Fibroblast of skin of right quadriceps (primary cell): ENCODE results near the gene LY6G5C.
"Not testable (repeated sequence)": the region's sequence is repeated elsewhere in the genome, so short reads cannot be mapped to it uniquely, and the experiment has no call there.

Experiments used
- DNase-seq: peaks from one replicate; pipeline ENCODE4 v3.0.0-alpha.2; 2013

Gene LY6G5C

DNA sequence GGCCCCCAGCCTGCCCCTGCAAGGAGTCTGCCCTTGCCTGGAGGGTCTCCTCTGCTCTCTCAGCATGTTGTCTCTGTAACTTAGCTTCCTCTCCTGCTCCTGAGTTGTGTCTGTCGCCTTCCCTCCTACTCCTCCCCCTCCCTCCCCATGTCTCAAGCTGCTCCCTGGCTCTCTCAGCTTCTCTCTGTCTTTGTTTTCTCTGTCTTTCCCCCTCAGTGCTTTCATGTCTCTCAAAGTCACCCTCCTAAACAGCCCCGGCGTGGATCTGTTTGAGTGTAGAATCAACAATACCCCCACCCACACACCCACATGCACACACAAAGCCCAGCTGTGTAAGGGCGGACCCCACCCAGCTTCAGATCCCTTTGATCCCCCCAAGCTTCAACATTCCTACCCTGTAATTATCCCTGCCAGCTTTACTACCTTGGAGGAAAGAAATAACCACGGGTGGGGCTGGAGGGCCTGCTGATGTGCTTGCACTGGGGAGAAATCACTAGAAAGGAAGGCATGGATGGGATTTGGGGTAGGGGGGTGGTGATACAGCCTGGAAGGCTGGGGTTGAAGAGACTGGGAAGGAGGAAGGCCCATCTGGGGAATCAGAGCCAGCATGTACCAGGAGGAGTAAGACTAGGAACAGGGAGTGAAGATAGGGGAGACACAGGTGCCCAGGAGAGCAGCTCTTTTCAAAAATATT is 33.3 kb upstream of the LY6G5C start:
- no peak for DNase-seq

DNA sequence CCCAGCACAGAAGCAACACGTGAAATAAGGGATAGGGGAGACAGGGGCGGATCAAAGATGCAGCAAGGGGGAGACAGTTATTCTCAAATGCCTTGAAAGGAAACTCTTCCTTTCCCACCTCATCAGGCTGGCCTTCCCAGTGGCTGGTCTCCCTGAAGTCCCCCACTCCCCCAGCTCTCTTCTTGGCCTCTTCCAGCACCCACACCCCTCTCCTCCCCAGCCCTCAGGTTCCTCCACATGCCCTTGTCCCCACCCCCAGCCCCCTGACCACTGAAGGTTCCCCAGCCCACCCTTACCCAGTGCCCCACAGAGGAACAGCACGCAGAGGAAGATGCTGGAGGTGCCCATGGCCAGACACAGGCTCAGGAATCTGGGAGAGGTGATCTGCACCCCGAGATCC is 32.6 kb upstream of the LY6G5C start:
- DNase-seq: no peak

DNA sequence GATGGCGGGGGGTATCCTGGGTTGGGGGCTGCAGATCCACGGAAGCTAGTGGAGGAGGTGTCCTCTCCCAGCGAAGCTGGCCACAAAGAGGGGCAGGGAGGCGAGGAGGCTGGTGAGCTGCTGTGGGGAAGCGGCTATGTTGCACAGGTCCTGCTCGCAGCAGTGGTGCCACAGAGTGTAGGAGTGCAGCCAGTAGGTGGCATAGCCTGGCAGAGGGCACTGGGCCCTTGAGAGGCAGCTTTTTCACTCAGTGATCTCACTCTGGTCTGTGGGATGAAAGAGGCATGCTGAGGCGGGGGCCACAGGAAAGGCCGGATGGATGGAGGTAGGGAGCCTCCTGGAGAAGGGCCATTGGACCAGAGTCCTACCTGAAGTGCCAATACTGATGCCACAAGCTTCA is 31.4 kb upstream of the LY6G5C start:
- no peak for DNase-seq

DNA sequence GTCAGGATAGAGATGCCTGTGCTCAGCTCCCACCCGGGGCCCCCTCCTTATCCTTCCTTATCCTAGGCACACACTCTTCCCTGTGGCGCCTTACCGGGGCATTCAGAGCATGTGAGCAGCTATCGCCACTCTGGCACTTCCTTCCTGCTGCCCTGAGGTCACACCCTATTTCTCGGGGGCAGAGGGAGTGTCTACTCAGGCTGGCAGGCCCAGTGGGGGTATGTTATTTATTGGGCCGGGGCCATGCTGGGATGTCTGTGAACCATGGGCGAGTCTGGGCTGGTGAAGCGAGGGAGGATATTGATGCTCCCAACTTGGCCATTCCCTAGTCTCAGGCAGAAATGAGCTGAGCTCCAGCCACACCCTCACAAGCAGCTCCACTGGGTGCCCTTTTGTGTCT is 30.4 kb upstream of the LY6G5C start:
- DNase-seq: no peak

DNA sequence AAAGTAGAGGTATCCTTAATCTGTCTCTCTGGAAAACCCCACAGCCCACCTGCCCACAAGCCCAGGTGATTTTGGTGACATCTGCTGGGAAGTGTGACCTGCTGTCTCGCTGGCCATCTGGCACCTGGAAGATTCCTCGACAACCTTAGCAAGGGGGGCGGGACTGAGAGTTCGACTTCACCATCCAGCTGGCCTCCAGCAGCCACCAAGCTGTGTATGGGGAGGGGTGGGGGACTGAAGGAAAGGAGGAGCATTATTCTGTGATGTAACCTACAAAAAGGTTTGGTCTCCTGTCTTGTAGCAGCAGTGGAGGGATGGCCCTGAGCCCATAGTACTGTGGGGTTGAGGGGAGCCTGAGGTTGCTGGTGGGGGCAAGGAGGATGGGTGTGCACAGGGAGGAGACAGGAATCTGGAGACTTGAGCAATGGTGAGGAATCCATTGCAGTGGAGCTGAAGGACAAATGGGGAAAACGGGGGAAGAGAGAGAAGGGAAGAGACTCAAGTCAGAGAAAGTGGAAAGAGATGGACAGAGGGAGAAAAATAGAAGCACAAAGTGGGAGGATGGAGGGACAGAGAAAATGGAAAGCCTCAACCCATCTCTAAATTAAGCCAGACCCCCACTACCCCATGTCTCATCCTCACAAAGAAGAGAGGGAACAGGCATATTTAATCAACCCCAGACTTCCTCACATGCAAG is 29.8 kb upstream of the LY6G5C start:
- DNase-seq: no peak

DNA sequence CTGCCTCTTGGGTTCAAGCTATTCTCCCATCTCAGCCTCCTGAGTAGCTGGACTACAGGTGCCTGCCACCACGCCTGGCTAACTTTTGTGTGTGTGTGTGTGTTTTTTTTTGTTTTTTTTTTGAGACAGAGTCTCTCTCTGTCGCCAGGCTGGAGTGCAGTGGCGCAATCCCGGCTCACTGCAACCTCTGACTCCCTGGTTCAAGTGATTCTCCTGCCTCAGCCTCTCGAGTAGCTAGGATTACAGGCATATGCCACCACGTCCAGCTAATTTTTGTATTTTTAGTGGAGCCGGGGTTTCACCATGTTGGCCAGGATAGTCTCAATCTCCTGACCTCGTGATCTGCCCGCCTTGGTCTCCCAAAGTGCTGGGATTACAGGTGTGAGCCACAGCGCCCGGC is 28.3 kb upstream of the LY6G5C start:
- not testable (repeated sequence) for DNase-seq

DNA sequence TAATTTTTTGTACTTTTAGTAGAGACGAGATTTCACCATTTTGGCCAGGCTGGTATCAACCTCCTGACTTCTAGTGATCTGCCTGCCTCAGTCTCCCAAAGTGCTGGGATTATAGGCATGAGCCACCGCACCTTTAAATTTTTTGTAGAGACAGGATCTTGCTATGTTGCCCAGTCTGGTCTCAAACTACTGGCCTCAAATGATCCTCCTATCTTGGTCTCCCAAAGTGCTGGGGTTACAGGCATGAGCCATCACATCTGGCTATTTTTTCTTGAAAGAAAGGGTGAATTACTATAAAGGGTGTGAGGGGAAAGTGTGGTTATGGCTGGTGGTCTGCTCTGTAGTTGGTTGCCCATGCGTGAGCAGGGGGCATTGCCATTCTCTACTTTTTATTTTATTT is 27.4 kb upstream of the LY6G5C start:
- DNase-seq: no peak

DNA sequence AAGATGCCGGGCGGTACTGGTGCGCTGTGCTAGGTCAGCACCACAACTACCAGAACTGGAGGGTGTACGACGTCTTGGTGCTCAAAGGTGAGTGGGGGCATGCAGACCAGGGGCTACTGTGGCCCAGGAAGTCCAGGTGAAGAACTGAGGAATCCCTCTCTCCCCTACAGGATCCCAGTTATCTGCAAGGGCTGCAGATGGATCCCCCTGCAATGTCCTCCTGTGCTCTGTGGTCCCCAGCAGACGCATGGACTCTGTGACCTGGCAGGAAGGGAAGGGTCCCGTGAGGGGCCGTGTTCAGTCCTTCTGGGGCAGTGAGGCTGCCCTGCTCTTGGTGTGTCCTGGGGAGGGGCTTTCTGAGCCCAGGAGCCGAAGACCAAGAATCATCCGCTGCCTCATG is 26.8 kb upstream of the LY6G5C start:
- DNase-seq: no peak

DNA sequence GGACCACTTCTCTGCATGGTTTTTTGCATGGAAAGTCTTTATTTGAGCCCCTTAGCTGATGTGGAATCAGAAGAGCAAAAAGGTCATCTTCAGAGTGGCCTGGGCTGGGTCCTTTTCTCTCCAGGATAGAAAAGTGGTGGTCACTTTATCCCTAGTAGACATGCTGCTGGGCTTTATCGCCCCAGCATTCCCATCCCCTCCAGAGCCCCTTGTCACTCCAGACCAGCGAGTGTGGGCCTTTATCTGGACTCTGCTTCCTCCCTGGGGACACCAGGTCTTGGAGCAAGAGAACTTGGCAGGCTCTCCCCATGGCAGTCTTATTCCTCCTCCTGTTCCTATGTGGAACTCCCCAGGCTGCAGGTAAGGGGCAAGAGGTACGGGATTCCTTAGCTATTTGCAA is 25.7 kb upstream of the LY6G5C start, which contains the start of gene LY6G6F:
LY6G6F (plus strand) TSS at position 268 of the 400 bp plus-strand sequence; CDS start at position 309, 41 bp downstream.
- DNase-seq: no peak

DNA sequence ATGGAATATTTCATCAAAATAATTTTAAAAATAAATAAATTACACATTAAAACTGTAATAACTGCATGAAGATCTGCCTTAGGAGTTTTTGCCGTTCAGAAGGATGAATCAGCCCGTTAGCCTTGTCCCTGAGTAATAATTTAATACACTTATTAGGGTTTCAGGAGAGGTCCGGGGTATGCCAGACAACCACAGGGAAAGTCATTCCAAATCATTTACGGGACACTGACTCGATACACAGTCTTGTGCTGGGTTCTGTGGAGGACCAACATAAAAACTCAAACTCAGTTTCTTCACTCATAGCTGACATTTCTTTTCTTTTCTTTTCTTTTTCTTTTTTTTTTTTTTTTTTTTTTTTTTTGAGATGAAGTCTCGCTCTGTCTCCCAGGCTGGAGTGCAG is 25.1 kb upstream of the LY6G5C start:
- no peak for DNase-seq

DNA sequence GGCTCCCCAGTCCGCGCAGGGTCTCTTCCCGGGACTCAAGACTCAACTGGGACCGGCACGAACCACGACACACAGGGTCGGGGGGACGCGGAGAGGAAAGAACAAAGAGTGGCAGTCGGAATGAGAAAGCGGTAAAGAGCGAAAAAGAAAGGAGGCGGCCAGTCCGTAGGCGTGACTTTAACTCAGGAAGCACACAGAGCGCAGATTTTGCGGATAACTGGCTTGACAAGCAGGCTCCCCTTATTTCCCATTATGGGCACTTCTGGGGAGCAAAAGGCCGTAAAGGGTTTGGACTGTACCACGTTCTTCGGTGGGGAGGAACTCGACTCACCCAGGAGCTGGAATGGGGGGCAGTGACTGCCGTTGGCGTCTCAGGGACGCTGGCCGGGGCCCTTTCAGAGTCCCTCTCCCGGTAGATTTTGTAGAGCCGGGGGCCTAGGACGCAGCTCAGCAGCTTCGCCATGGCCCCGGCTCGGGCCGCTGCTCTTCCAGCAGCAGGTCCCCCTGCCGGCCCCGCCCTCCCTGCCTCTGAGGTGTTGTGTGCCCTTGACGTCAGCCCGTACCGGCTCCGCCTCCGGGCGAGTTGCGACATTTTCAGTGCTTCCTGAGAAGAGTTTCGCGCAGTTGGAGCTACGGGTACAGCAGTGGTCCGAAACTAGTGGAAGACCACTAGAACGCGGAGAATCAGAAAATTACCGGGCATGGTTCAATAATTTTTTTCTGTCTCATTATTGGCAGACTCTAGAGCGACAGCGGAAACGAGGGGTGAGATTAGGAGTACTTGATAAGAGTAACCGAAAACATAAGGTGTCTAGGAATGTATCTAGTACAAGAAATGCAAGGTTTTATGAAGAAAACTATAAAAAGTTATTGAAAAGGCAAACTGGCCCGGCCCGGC is 22.2 kb upstream of the LY6G5C start, which contains the start of gene ABHD16A:
ABHD16A (minus strand) TSS at position 506 of the 898 bp plus-strand sequence; CDS start at position 463, 43 bp downstream.
- DNase-seq: peak; percentile 98

DNA sequence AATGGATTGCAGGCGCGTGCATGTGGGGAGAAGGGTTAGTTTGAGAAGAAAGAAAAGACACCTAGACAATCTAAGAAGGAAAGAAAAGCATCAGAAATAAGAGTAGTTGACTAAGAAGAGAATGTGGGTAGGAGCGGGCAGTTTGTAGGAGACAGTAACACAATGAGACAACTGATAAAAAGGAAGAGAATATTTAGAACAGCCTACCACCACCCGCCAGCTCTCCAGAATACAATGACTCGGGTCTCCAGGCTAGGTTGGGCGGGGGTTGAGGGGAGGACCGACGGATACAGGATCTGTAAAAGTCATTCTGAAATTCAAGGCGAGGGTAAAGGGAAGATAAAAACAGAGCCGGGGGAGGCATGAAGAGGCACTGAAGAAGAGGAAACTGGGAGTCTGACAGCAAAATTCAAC is 21.5 kb upstream of the LY6G5C start:
- DNase-seq: no peak

DNA sequence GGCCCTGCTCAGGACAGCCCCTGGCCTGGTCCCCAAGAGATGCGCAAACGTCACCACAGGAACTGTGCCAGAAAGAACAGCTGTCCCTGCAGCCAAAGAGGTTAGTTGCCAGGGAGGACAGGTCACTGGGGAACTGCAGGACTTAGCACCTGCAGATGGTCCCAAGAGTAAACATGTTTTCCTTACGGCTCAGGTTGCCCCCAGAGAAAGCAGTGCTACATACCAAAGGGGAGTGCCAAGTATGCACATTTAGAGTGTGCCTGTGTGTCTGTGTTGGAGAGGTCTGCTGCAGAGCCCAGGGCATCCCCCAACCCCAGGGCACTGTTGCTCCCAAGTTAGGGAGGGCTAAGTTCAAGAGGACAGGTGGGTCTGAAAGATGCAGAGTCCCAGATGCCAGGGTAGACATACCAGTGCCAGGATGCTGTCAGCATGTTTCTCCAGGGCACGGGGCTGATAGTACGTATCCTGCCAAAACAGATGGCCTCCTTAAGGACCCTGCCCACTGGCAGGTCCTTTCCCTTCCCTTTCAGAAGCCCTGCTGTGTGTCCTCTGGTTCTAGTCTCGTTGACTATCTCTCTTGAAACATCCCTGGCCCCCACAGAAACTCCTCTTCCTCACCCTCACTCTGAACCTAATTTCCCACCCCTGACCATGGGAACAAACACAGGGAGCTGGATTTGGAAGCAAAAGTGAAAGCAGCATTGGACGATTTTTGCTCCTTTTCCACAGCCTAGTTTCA is 21.0 kb upstream of the LY6G5C start:
- no peak for DNase-seq

DNA sequence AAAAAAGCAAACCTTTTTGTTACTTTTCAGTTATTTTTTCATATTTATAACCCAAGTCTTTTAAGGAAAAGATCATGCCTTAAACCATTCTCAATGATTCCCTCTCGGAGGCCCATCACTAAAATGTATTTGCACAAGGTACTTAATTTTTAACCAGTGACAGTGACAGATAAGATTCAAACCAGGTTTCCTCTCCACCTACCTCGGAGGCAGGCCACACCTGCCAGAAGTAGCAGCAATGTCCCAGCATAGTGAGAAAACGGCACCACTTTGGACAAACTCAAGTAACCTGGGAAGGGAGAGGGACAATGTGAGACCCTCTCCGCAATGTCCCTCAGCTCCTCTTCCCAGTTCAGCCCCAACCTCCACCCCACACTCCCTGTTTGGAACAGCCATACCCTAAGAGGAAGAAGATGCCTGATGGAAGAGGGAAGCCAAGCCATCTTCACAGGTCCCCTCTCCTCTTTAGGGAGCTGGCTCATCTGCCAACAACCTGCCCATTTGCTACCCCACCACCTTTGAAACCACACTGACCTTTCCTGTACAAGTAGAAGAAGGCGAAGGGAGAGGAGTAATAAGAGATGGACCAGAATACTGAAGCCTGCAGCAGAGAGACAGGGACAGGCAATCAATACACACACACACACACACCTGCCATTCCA is 20.0 kb upstream of the LY6G5C start:
- DNase-seq: no peak

DNA sequence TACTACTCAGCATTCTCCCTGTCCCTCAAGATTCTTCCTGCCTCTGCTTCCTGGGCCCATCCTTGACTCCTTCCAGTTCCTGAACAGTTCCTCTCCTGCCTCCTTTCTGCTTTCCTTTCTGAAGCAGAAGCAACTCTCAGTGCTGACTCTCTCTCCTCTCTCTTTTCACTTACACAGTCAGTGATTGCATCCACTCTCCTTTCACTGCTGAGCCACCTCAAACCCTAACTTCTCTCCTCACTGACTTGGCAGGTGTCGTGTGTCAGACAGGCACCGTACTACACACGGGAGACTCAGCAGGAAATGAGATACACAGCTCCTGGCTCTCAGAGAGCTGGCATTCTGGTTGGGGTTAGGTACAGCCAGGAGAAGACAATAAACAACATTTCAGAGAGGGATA is 16.7 kb upstream of the LY6G5C start:
- no peak for DNase-seq

DNA sequence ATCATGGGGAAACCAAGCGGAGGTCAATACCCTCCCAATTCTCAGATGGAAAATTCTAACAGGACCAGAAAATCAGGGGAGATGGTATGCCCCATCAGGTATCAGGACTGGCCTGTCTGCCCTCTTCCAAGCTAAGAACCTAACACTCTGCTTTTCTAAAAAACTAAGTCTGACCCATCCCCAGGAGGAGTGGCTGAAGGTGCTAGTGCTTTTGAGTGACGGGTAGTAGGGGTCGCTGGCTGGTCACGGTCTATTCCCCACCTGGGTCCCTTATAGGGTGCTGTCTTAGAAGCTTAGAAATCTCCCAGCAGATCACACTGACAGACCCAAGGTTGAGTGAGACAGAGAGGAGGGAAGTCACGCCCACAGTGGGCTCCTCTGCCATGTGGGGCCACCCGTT is 12.7 kb upstream of the LY6G5C start:
- DNase-seq: no peak

DNA sequence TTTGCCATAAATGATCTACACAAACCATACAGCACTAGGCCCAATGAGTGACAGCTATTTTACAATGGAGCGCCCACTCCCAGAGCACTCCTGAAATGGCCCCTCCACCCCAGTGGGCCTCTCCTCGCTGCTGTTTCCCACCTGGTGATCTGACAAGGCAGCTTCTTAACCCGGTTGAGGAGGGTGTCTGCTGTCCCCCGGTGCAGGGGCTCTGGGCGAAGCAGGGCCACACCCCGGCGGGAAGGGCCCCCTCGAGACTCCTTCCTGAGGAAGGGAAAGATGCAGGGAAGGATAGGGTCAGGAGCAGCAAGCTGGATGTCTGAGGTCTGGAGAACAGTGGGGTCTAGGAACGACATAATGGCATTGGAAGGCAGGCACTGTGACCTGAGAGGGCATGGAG is 12.0 kb upstream of the LY6G5C start:
- no peak for DNase-seq

DNA sequence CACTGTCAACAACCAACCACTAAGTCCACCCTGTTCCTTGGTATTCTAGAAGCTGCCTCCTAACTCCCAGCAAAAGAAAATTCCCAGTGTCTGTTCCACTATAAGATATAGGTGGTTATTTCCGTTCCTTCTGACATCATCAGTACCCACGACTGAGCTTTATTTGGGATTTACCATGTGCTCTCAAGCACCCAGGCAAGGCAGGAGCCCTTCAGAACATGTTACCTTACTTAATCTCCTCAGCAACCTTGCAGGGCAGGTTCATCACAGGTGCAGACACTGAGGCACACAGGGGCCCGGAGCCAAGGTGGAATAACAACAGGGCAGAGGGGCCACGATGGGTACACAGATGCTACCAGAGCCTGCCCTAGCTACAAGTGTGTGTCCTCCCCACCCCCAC is 11.5 kb upstream of the LY6G5C start:
- no peak for DNase-seq

DNA sequence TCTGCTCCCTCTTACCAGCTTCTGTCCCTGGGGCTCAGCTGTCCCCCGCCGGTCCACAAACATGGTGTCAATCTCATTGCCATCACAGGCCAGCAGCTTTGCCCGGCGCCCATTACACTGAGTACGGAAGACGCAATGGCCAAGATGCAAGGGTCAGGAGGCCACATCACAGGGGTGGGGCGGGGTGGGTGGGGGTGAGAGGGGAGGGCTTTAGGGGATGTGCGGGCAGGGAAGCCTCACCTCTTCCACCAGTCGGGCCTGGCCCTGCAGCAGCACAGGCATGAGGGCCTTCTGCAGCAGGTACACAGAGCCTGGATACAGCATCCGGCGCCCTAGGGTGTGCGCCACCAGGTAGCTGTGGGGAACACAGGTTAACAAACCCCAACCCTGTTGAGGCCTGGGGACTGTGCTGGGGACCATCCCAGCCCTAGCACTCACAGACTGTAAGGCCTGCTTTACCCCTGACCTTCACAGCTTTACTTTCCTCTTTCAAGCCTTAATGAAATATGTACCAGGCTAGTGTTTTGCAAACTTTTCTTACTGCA is 10.8 kb upstream of the LY6G5C start:
- DNase-seq: no peak

DNA sequence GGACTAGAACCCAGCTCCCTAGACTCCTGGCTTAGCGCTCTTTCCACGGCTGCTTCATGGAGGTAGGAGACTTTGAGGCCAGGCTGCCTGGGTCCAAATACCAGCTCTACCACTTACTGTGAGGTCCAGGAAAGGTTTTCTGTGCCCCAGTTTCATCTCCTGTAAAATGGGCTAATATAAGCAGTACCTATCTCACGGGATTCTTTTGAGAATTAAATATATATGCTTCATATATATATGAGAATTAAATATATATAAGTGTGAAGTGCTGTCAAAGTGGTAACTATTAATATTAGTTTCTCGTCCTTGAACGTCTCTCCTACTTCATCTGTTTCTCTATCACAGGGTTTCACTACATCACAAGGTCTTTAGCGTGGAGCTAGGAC is 10.2 kb upstream of the LY6G5C start:
- DNase-seq: no peak

DNA sequence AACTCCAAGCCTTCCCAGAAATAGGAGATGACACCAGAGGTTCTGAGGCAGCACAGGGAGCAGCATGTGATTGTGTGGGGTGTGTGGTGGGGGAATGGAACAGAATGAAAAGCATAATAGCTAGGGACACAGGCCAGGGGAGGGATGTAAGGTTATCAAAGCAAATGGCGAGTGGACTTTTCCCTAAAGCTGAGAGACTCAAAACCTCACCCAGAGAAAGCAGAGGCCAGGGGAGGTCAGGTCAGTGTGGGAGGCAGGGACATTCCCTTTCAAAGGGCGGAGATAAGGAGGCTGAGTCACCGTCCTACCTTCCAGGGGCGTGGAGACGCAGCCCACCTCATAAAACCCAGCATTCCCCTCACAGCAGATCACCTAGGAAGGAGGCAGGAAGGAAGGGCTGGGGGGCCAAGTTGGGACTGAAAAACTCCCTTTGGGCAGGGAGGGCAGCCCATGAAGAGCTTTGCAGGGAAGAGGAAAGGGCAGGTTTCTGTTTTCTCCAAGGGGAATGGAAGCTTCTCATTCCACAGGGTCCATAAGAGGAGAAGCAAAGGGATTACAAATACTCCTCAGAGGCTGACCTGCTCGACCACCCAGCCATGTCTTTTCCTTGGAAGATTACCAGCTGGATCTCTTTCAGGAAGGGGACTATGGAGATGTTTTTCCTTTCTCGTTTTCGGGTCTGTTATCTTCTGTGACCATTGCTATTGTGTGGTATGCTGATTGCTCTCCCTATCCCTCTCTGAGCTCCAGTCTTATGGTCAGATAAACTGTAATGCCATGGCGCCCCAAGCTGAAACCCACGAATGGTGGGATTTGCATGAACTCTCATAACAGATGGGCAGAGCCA is 9.6 kb upstream of the LY6G5C start:
- DNase-seq: no peak
